GM12872 (cell line): ENCODE data around the gene STKLD1.

ENCODE experiments used
- TF ChIP-seq, protein P1 (sequence below): IDR thresholded peaks from 3 replicates; pipeline ENCODE4 v1.5.1; 2011; ENCODE audit warnings: low read depth, mild to moderate bottlenecking, low read length, moderate library complexity; ENCODE audit not compliant: insufficient read depth

Gene STKLD1

DNA sequence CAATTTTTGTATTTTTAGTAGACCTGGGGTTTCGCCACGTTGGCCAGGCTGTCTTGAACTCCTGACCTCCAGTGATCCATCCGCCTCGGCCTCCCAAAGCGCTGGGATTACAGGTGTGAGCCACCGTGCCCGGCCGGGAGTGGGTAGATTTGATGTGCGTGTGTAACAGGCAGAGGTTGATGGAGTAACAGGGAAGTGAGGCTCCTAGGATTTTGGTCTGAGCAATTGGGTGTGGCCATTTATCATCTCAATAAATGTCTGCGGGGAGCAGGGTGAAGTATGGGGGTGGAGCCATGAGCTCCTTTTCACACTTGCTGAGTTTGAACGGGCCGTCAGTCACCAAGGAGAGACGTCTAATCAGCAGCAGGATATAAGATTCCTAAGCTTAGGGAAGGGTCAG is 42.8 kb downstream of the STKLD1 start:
- TF ChIP-seq, protein P1, sequence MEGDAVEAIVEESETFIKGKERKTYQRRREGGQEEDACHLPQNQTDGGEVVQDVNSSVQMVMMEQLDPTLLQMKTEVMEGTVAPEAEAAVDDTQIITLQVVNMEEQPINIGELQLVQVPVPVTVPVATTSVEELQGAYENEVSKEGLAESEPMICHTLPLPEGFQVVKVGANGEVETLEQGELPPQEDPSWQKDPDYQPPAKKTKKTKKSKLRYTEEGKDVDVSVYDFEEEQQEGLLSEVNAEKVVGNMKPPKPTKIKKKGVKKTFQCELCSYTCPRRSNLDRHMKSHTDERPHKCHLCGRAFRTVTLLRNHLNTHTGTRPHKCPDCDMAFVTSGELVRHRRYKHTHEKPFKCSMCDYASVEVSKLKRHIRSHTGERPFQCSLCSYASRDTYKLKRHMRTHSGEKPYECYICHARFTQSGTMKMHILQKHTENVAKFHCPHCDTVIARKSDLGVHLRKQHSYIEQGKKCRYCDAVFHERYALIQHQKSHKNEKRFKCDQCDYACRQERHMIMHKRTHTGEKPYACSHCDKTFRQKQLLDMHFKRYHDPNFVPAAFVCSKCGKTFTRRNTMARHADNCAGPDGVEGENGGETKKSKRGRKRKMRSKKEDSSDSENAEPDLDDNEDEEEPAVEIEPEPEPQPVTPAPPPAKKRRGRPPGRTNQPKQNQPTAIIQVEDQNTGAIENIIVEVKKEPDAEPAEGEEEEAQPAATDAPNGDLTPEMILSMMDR: no peak

DNA sequence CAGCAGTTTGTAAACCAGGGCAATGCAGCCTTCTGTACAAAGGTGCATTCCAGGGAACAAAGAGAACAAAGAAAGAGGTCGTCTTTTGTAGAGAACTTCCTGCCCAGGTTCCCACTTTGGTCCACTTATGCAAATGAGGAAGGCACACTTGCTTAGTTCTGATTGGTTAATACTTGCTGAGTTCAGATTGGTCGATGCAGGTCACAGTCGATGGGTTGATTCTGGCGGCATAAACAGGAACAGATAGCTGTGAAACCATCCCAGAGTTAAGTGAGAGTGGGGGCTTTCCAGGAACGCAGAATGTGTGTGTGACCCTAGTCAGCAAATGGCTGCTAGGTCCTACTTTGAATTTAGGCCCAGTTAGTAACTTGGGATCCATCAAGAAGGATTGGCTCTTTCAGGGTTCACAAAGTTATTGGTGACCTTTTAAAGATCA is 44.2 kb downstream of the STKLD1 start:
- TF ChIP-seq, protein P1: no peak

DNA sequence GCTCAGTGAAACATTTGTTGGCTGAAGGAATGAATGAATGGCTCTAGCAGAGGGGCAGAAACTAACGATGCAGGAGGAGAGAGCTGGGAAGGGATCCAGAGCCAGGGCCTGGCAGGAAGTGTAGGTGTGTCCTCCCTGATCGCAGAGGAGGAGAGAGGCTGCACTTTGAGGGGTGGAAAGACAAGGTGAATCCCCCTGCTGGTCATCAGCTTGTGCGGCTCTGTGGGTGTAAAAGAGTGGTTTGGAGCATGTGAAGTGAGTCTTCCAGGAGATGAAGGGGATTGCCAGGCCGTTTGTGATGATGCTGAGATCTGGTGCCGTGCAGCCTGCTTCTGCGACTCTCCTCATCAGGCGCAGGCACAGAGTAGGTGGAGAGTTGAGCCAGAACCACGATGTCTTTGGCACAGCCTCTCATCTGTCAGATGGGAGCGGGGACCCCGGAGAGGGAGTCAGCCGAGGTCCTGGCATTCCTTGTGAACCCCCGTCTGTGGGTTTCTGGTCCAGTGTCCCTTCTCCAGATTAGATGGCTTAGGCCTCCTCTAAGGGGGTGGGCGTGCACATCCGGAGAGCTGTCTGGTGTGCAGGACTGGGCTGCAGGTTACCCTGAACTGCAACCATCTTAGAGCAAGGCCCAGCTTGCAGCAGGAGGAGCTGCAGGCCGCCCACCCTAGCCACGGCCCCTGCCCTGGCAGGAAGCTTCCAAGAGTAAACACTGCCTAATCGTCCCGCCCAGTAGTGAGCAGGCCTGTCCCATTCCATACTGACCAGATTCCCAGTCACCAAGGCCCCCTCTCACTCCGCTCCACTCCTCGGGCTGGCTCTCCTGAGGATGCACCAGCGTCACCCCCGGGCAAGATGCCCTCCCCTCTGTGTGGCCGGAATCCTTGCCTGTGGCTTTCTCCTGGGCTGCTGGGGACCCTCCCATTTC is 45.7 kb downstream of the STKLD1 start, which contains the start of gene ADAMTS13:
Gene ADAMTS13, plus strand, starts transcription at position 753 of the 928 bp plus-strand sequence. Its CDS starts 77 bp downstream, at position 830.
- TF ChIP-seq, protein P1: peak; percentile 47

DNA sequence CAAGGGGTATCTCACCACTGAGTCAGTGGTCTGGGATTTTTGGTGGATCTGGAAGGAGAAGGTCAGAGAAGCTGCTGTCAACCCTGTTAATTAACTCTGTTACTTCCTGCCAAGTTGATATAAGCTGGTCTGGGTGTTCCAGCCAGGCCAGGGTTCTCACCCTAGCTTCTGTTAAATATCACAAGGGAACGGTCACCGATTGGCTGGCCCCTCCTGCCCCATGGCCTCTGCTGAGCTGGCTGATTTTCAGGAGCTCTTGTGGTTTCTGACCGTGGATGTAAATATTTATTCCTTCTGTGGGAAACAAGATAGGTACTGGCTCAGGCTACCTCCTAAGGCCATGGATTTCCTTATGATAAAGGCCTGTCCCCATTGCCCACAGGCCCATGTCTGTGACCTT is 47.0 kb downstream of the STKLD1 start:
- TF ChIP-seq, protein P1: no peak

DNA sequence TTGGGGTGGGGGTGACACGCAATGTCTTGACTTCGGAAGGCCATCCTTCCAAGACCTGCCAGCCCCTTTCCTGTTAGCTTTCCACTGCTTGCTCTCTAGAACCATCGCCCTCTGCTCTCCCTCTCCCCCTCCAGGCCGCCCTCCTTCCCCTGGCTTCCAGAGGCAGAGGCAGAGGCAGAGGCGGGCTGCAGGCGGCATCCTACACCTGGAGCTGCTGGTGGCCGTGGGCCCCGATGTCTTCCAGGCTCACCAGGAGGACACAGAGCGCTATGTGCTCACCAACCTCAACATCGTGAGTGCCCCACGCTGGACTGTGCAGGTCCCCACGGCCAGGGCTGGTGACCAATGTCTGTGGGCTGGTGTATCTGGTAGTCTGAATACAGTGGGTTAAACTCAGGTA is 48.0 kb downstream of the STKLD1 start:
- TF ChIP-seq, protein P1: no peak

DNA sequence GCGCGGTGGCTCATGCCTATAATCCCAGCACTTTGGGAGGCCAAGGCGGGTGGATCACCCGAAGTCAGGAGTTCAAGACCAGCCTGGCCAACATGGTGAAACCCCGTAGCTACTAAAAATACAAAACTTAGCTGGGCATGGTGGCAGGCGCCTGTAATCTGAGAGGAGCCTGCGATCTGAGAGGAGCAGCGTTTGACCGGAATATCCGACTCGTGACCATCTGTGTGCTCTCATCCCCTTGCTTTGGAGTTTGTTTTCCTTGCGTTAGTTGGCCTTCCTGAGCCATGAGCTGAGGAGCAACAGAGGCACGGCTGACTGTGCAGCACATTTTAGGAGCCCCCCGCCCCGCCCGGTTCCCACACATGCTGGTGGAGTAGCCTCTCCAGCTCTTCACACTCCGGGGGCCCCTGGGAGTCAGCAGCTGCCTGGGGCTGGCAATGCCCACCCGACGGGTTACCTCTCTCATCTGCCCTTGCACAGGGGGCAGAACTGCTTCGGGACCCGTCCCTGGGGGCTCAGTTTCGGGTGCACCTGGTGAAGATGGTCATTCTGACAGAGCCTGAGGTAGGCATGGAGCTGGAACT is 49.0 kb downstream of the STKLD1 start:
- TF ChIP-seq, protein P1: no peak

DNA sequence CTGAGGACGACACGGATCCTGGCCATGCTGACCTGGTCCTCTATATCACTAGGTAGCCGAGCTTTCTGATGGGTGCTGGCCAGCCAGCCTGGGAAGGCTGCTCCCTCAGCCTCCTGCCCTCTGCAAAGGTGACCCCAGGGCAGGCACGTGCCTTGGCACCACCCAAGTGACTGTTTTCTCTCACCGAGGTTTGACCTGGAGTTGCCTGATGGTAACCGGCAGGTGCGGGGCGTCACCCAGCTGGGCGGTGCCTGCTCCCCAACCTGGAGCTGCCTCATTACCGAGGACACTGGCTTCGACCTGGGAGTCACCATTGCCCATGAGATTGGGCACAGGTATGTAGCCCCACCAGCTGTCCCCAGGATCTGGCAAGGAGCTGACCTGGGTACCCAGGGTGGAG is 49.8 kb downstream of the STKLD1 start:
- TF ChIP-seq, protein P1: no peak
